Adrenal gland (tissue), 12 donors: ENCODE data around the gene ANKRD18B. TPM values are rescaled to one million over a fixed set of nuclear protein-coding genes. Genes with fewer than 3 reads are reported as not detected.

Experiments used
- DNase-seq, 7 donors: peaks; one replicate each; pipeline ENCODE4 v3.0.0-alpha.2; 2019 to 2020
- H3K27ac ChIP-seq, 5 donors: fragments of 200-600 bp; sonication (generic) in 4 of 5; 1 replicate in 3 of 5; 2 replicates in 2 of 5; pipeline versions ENCODE4 v1.5.1 to v1.8.0; 2016 to 2020; ENCODE audit warnings: mild to moderate bottlenecking in 1 of 5
- H3K27me3 ChIP-seq: fragments of 200-600 bp; 2 replicates; pipeline ENCODE4 v1.8.0; 2021
- H3K36me3 ChIP-seq, 2 donors: fragments of 200-600 bp; replicated peaks in 1 of 2; 1 replicate in 1 of 2; 2 replicates in 1 of 2; pipeline versions ENCODE4 v1.5.1 to v1.8.0; 2018 to 2022
- H3K4me1 ChIP-seq, 2 donors: fragments of 200-600 bp; replicated peaks in 1 of 2; 1 replicate in 1 of 2; 2 replicates in 1 of 2; pipeline versions ENCODE4 v1.5.1 to v1.8.0; 2018 to 2021
- H3K4me3 ChIP-seq, 4 donors: fragments of 200-600 bp; sonication (generic) in 3 of 4; one replicate each; pipeline ENCODE4 v1.5.1; 2016 to 2018
- H3K9me3 ChIP-seq, 3 donors: fragments of 200-600 bp; sonication (generic) in 1 of 3; replicated peaks in 1 of 3; 1 replicate in 2 of 3; 2 replicates in 1 of 3; pipeline versions ENCODE4 v1.5.1 to v1.8.0; 2016 to 2021
- CTCF ChIP-seq, 6 experiments: fragments of 450-650 bp in 4 of 6; fragments of 200-600 bp in 2 of 6; sonication (generic) in 1 of 6; IDR thresholded peaks; 1 replicate in 5 of 6; 2 replicates in 1 of 6; pipeline versions ENCODE4 v1.5.1 to v1.8.0; 2016 to 2021; ENCODE audit warnings: antibody characterized with exemption in 6 of 6, mild to moderate bottlenecking in 2 of 6, moderate library complexity in 1 of 6
- POLR2A ChIP-seq, 2 donors: fragments of 450-650 bp; IDR thresholded peaks; one replicate each; pipeline ENCODE4 v1.6.1; 2017; ENCODE audit warnings: antibody characterized with exemption in 2 of 2, mild to moderate bottlenecking in 2 of 2, moderate library complexity in 1 of 2
- WGBS, 4 donors: extraction: QIAGEN DNeasy Blood & Tissue Kit in 2 of 4; methylation state at CpG; one replicate each; pipeline versions ENCODE4 v1.1.5 to v1.1.7; 2013 to 2017; 5-methylcytosine and 5-hydroxymethylcytosine counted together
- intact Hi-C, 2 donors: fragments of 100-400 bp; cut with DNase I; formaldehyde crosslinking; loops; one replicate each; pipeline versions ENCODE4 v1.14.1 to v1.15.0; 2022 to 2023
- polyA plus RNA-seq, 3 donors: library from polyadenylated mRNA; stranded (reverse); fragments of 200-250 nt in 2 of 3; fragments of 350-450 nt in 1 of 3; fragmentation: Illumina TruSeq in 1 of 3; extraction: RNeasy Lipid Tissue Mini Kit (QIAGEN cat#74804) in 1 of 3; gene quantifications; one replicate each; pipeline ENCODE4 v1.2.3, GENCODE V29; 2013 to 2014
- small RNA-seq, 2 donors: library from RNA; depleted of rRNA; stranded (forward); fragments of <200 nt; gene quantifications; one replicate each; pipeline ENCODE3, GENCODE V24; 2016
- total RNA-seq, 9 donors: library from RNA; depleted of rRNA in 4 of 9; stranded (reverse); fragments of >200 nt in 4 of 9; fragments of 120-200 nt in 1 of 9; fragmentation: NEBNext Ultra II Directional in 1 of 9; extraction: Animal tissue kit (Norgen Biotek cat#: 25700) in 1 of 9; gene quantifications; one replicate each; pipeline versions ENCODE4 v1.1.0 to v1.2.4, GENCODE V29; 2013 to 2023
- donor health status: healthy with polysubstance abuse.
- donor health status: Bipolar disorder and iron deficiency.
- donor health status: DM: yes; HTN: yes; CAD: no.
- donor health status: DM: no; HTN: no; CAD: no.
- donor health status: DM: no; HTN: no; CAD: no.
- donor health status: DM: yes; HTN: yes; CAD: no.

The ANKRD18B gene
- total and polyA plus RNA-seq, 12 donors: under 0.01 TPM; not detected in 11

GRCh38 chr9:33620738-33621439 is 96.8 kb downstream of the ANKRD18B start:
- Histone ChIP-seq H3K27me3 (peaks cover 35% of the 10 kb centered on the region), H3K27ac (no peak overlapping the region), H3K4me1 (no peaks in the 10 kb centered on the region), H3K4me3 (no peak overlapping the region), H3K9me3 (no peaks in the 10 kb centered on the region), H3K36me3 (no peaks in the 10 kb centered on the region)
- TF ChIP-seq CTCF (IDR thresholded peaks at IDR 0.05) (no peak), POLR2A (IDR thresholded peaks at IDR 0.05) (no peak)
- intact Hi-C loops: no loop called here
- DNase-seq: no peak
- 57 to 70% (median 67%) methylated on average over 10 of the region's 10 CpGs for WGBS, 4 donors

Small RNA genes within 50 kb of the gene (small RNA-seq; reads per million reads assigned to genes)
- gene AL139008.1: 0 reads per million in 2 donors
- 0 reads per million in 2 donors for gene PRSS3P4

Other genes starting within 250 kb of the ANKRD18B start
- 10 to 100 TPM; 20.8 to 44.4 (median 31.6) TPM for gene NFX1, start 233.7 kb upstream of the ANKRD18B start, total RNA-seq
- 10 to 100 TPM; 17.5 to 41.1 (median 20.5) TPM for gene NFX1, start 233.7 kb upstream of the ANKRD18B start, polyA plus RNA-seq
- 1 to 10 TPM in 5 of 9 donors, under 1 TPM in 2, not detected in 2; 0.33 to 4.5 (median 2.3) TPM for gene AQP7, start 121.7 kb upstream of the ANKRD18B start, total RNA-seq
- gene AQP7, start 121.7 kb upstream of the ANKRD18B start, polyA plus RNA-seq: 10 to 100 TPM in 1 of 3 donors, 1 to 10 TPM in 1, under 1 TPM in 1; 0.51 to 32.5 (median 3.5) TPM
- 10 to 100 TPM in 3 of 9 donors, 1 to 10 TPM in 6; 1.2 to 17.9 (median 2.7) TPM for gene AQP3, start 76.7 kb upstream of the ANKRD18B start, total RNA-seq
- gene AQP3, start 76.7 kb upstream of the ANKRD18B start, polyA plus RNA-seq: 1 to 10 TPM in 1 of 3 donors, under 1 TPM in 2; 0.88 to 2.5 (median 0.94) TPM
- gene NOL6, start 50.3 kb upstream of the ANKRD18B start, total RNA-seq: 10 to 100 TPM; 17.0 to 45.7 (median 25.1) TPM
- gene NOL6, start 50.3 kb upstream of the ANKRD18B start, polyA plus RNA-seq: 10 to 100 TPM; 36.9 to 45.1 (median 44.0) TPM